GM23338 (cell line): ENCODE measurements around the gene MYO9B. TPM values are rescaled to one million over a fixed set of nuclear protein-coding genes. Genes with fewer than 3 reads are reported as not detected.

Experiments
- ATAC-seq: fragments of 200-7000 bp; cut with Tn5 transposase; 3 replicates; pipeline ENCODE4 v1.9.1; 2020
- DNase-seq: peaks from one replicate; pipeline ENCODE4 v3.0.0-alpha.2; 2015; ENCODE audit warnings: low spot score
- H2AFZ ChIP-seq: fragments of 200-600 bp; sonication (generic); 2 replicates; pipeline ENCODE4 v1.8.0; 2016; ENCODE audit warnings: antibody characterized with exemption, mild to moderate bottlenecking, moderate library complexity
- H3F3A ChIP-seq: fragments of 200-600 bp; sonication (generic); replicated peaks from 2 replicates; pipeline ENCODE4 v1.8.0; 2017; ENCODE audit warnings: antibody characterized with exemption, mixed run types, low read depth
- H3K27ac ChIP-seq: fragments of 200-600 bp; sonication (generic); 2 replicates; pipeline ENCODE4 v1.6.1; 2016; ENCODE audit warnings: low read depth
- H3K27me3 ChIP-seq: fragments of 200-600 bp; sonication (generic); 2 replicates; pipeline ENCODE4 v1.8.0; 2016; ENCODE audit warnings: mild to moderate bottlenecking, mixed run types, moderate library complexity; ENCODE audit not compliant: insufficient read depth
- H3K36me3 ChIP-seq: fragments of 200-600 bp; sonication (generic); 2 replicates; pipeline ENCODE4 v1.8.0; 2016; ENCODE audit warnings: mild to moderate bottlenecking; ENCODE audit not compliant: insufficient read depth
- H3K4me1 ChIP-seq: fragments of 200-600 bp; sonication (generic); 2 replicates; pipeline ENCODE4 v1.8.0; 2016; ENCODE audit warnings: mild to moderate bottlenecking, moderate library complexity; ENCODE audit not compliant: insufficient read depth
- H3K4me2 ChIP-seq: fragments of 200-600 bp; sonication (generic); 2 replicates; pipeline ENCODE4 v1.7.1; 2017; ENCODE audit warnings: mixed run types
- H3K4me3 ChIP-seq: fragments of 200-600 bp; sonication (generic); 2 replicates; pipeline ENCODE4 v1.6.1; 2016; ENCODE audit warnings: mixed run types
- H3K79me2 ChIP-seq: fragments of 200-600 bp; sonication (generic); replicated peaks from 2 replicates; pipeline ENCODE4 v1.8.0; 2017; ENCODE audit warnings: mild to moderate bottlenecking; ENCODE audit not compliant: insufficient read depth
- H3K9me2 ChIP-seq: fragments of 200-600 bp; sonication (generic); 2 replicates; pipeline ENCODE4 v1.8.0; 2017; ENCODE audit not compliant: insufficient read depth
- H4K20me1 ChIP-seq: fragments of 200-600 bp; sonication (generic); replicated peaks from 2 replicates; pipeline ENCODE4 v1.8.0; 2017; ENCODE audit warnings: mild to moderate bottlenecking; ENCODE audit not compliant: insufficient read depth
- H3K27ac Mint-ChIP-seq: 2 replicates; pipeline ENCODE4 v1.8.0; 2020; ENCODE audit warnings: inconsistent platforms, mild to moderate bottlenecking, moderate library complexity, mixed read lengths
- H3K27me3 Mint-ChIP-seq: 3 replicates; pipeline ENCODE4 v1.8.0; 2022; ENCODE audit warnings: low read depth, mild to moderate bottlenecking, moderate library complexity, mixed read lengths, inconsistent platforms; ENCODE audit not compliant: insufficient read depth, poor library complexity
- H3K36me3 Mint-ChIP-seq: 3 replicates; pipeline ENCODE4 v1.8.0; 2021; ENCODE audit warnings: low read depth, mild to moderate bottlenecking, inconsistent platforms, moderate library complexity, mixed read lengths
- H3K4me1 Mint-ChIP-seq: 3 replicates; pipeline ENCODE4 v1.8.0; 2020; ENCODE audit warnings: mild to moderate bottlenecking, inconsistent platforms, mixed read lengths
- H3K4me3 Mint-ChIP-seq: 3 replicates; pipeline ENCODE4 v1.8.0; 2021; ENCODE audit warnings: moderate library complexity, mild to moderate bottlenecking, inconsistent platforms, mixed read lengths
- H3K9me3 Mint-ChIP-seq: 3 replicates; pipeline ENCODE4 v1.8.0; 2020; ENCODE audit warnings: moderate library complexity, mild to moderate bottlenecking, inconsistent platforms, mixed read lengths
- CREB1 ChIP-seq: fragments of 250-450 bp; sonication (Bioruptor Pico); IDR thresholded peaks from 2 replicates; pipeline ENCODE4 v1.5.0; 2020; ENCODE audit warnings: low read depth, mild to moderate bottlenecking, moderate library complexity
- CTCF ChIP-seq, 2 experiments: fragments of 200-600 bp in 1 of 2; sonication (generic) in 1 of 2; conservative IDR thresholded peaks; 2 replicates each; pipeline versions ENCODE4 v1.5.1 to v1.6.1; 2016 to 2017; ENCODE audit warnings: antibody characterized with exemption in 2 of 2, low read depth in 2 of 2, mild to moderate bottlenecking in 2 of 2, moderate library complexity in 1 of 2
- EZH2 ChIP-seq: fragments of 200-600 bp; sonication (generic); IDR thresholded peaks from one replicate; pipeline ENCODE4 v1.8.0; 2017; ENCODE audit warnings: antibody characterized with exemption, mild to moderate bottlenecking, low read depth; ENCODE audit not compliant: unreplicated experiment
- EZH2phosphoT487 ChIP-seq: fragments of 200-600 bp; sonication (generic); IDR thresholded peaks from one replicate; pipeline ENCODE4 v1.8.1; 2018; ENCODE audit warnings: antibody characterized with exemption; ENCODE audit not compliant: unreplicated experiment
- JUNB ChIP-seq: IDR thresholded peaks from one replicate; pipeline ENCODE4 v1.6.1; 2016; ENCODE audit warnings: antibody characterized with exemption; ENCODE audit not compliant: unreplicated experiment
- ZNF114 ChIP-seq: fragments of 250-450 bp; sonication (Bioruptor Pico); IDR thresholded peaks from 2 replicates; pipeline ENCODE4 v1.5.0; 2020; ENCODE audit warnings: mild to moderate bottlenecking, moderate library complexity
- ZNF331 ChIP-seq: fragments of 250-450 bp; sonication (Bioruptor Pico); IDR thresholded peaks from 2 replicates; pipeline ENCODE4 v1.5.0; 2020; ENCODE audit warnings: low read depth, mild to moderate bottlenecking, moderate library complexity
- polyA plus RNA-seq: library from polyadenylated mRNA; unstranded; fragments of >200 nt; fragmentation: Nextera tagmentation; extraction: Ambion mirVana; gene quantifications from 2 replicates; pipeline ENCODE4 v1.2.1, GENCODE V29; 2016
- total RNA-seq: library from RNA; depleted of rRNA; stranded (reverse); fragments of >200 nt; shearing (Covaris generic); gene quantifications from 2 replicates; pipeline ENCODE4 v1.2.3, GENCODE V29; 2014
- TF ChIP-seq, protein P1 (sequence below): IDR thresholded peaks from one replicate; pipeline ENCODE4 v1.6.1; 2018; ENCODE audit warnings: antibody characterized with exemption; ENCODE audit not compliant: unreplicated experiment
- TF ChIP-seq, protein P2 (sequence below): IDR thresholded peaks from 2 replicates; pipeline ENCODE4 v1.6.1; 2016; ENCODE audit warnings: antibody characterized with exemption

Gene MYO9B
- total and polyA plus RNA-seq, 2 experiments from 2014 or later, result 28.7 to 61.3 TPM

GRCh38 chr19:17171874-17172273 is 96.3 kb downstream of the MYO9B start:
- Histone ChIP-seq H2AFZ (no peak overlapping the region), H3K36me3 (peaks cover 42% of the 10 kb centered on the region), H3K27ac (no peak overlapping the region), H3K79me2 (no peaks in the 10 kb centered on the region), H3K4me1 (no peaks in the 10 kb centered on the region), H3K4me2 (no peak overlapping the region), H4K20me1 (peaks cover under 1% of the 10 kb centered on the region; the same call in 1 of the 2 replicates), H3F3A (no peaks in the 10 kb centered on the region), H3K9me2 (0 out of 2 replicates have a peak, but pooled peaks cover 2% of the 10 kb centered on the region), H3K4me3 (no peak overlapping the region), H3K27me3 (no peaks in the 10 kb centered on the region)
- Mint-ChIP-seq H3K4me3 (no peak overlapping the region), H3K27me3 (peaks cover 2% of the 10 kb centered on the region), H3K27ac (no peak overlapping the region), H3K36me3 (peaks cover 62% of the 10 kb centered on the region), H3K4me1 (no peaks in the 10 kb centered on the region), H3K9me3 (no peaks in the 10 kb centered on the region)
- ATAC-seq (no peak), DNase-seq (no peak)
- TF ChIP-seq EZH2 (no peak), JUNB (no peak), EZH2phosphoT487 (no peak), ZNF331 (CRISPR knock-in tag) (no peak), ZNF114 (CRISPR knock-in tag) (no peak), CREB1 (CRISPR knock-in tag) (no peak)
- TF ChIP-seq, protein P1, sequence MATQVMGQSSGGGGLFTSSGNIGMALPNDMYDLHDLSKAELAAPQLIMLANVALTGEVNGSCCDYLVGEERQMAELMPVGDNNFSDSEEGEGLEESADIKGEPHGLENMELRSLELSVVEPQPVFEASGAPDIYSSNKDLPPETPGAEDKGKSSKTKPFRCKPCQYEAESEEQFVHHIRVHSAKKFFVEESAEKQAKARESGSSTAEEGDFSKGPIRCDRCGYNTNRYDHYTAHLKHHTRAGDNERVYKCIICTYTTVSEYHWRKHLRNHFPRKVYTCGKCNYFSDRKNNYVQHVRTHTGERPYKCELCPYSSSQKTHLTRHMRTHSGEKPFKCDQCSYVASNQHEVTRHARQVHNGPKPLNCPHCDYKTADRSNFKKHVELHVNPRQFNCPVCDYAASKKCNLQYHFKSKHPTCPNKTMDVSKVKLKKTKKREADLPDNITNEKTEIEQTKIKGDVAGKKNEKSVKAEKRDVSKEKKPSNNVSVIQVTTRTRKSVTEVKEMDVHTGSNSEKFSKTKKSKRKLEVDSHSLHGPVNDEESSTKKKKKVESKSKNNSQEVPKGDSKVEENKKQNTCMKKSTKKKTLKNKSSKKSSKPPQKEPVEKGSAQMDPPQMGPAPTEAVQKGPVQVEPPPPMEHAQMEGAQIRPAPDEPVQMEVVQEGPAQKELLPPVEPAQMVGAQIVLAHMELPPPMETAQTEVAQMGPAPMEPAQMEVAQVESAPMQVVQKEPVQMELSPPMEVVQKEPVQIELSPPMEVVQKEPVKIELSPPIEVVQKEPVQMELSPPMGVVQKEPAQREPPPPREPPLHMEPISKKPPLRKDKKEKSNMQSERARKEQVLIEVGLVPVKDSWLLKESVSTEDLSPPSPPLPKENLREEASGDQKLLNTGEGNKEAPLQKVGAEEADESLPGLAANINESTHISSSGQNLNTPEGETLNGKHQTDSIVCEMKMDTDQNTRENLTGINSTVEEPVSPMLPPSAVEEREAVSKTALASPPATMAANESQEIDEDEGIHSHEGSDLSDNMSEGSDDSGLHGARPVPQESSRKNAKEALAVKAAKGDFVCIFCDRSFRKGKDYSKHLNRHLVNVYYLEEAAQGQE, result no peak
- TF ChIP-seq, protein P2, sequence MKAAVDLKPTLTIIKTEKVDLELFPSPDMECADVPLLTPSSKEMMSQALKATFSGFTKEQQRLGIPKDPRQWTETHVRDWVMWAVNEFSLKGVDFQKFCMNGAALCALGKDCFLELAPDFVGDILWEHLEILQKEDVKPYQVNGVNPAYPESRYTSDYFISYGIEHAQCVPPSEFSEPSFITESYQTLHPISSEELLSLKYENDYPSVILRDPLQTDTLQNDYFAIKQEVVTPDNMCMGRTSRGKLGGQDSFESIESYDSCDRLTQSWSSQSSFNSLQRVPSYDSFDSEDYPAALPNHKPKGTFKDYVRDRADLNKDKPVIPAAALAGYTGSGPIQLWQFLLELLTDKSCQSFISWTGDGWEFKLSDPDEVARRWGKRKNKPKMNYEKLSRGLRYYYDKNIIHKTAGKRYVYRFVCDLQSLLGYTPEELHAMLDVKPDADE, result no peak

DNA sequence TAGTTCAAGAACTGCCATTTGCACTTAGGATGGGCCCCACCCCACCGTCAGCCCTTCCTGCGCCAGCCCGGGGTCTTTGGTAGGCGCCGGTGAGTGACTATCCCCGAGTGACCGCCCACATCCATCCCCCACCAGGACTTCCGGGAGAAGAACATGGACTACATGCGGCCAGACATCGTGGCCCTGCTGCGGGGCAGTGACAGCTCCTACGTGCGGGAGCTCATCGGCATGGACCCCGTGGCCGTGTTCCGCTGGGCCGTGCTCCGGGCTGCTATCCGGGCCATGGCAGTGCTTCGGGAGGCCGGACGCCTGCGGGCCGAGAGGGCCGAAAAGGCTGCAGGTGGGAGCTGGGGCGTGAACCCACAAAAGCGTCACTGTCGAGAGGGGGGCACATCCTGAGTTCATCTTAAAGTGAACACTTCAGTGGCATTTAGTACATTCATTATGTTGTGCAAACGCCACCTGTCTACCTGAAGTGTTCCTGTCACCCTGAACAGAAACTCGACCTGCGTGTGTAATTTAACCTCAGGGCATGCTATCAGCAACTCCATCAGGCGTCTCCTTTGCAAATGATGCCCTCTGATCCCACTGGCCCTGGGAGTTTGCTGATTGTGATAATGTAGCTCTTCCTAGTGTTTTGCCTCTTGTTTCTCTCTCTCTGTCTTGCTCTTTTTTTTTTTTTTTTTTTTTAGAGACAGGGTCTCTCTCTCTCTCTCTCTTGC is 97.2 kb downstream of the MYO9B start:
- H3F3A ChIP-seq, result no peaks in the 10 kb centered on the region
- Mint-ChIP-seq H3K9me3 (no peaks in the 10 kb centered on the region), H3K4me1 (no peaks in the 10 kb centered on the region), H3K27ac (no peak overlapping the region), H3K36me3 (peaks cover 63% of the 10 kb centered on the region), H3K27me3 (peaks cover 2% of the 10 kb centered on the region), H3K4me3 (no peak overlapping the region)
- no peaks in the 10 kb centered on the region; the same call in 1 of the 2 replicates for H4K20me1 ChIP-seq
- no peak overlapping the region for H3K4me2 ChIP-seq
- H2AFZ ChIP-seq, result no peak overlapping the region
- ATAC-seq, result no peak
- peaks cover 33% of the 10 kb centered on the region for H3K36me3 ChIP-seq
- H3K79me2 ChIP-seq, result no peaks in the 10 kb centered on the region
- no peaks in the 10 kb centered on the region for H3K9me2 ChIP-seq
- no peak overlapping the region for H3K27ac ChIP-seq
- TF ChIP-seq CTCF (conservative IDR thresholded peaks at IDR 0.05; ENCODE audit: low read depth in 2 of 2), result no peak
- H3K4me1 ChIP-seq, result no peaks in the 10 kb centered on the region
- no peaks in the 10 kb centered on the region for H3K27me3 ChIP-seq
- DNase-seq, result no peak
- H3K4me3 ChIP-seq, result no peak overlapping the region
